GM23338 (cell line): ENCODE results near the gene CPSF7.

ENCODE experiments used
- CREB1 ChIP-seq: fragments of 250-450 bp; sonication (Bioruptor Pico); IDR thresholded peaks from 2 replicates; pipeline ENCODE4 v1.5.0; 2020; ENCODE audit warnings: low read depth, mild to moderate bottlenecking, moderate library complexity
- CTCF ChIP-seq, 2 experiments: fragments of 200-600 bp in 1 of 2; sonication (generic) in 1 of 2; conservative IDR thresholded peaks; 2 replicates each; pipeline versions ENCODE4 v1.5.1 to v1.6.1; 2016 to 2017; ENCODE audit warnings: antibody characterized with exemption in 2 of 2, low read depth in 2 of 2, mild to moderate bottlenecking in 2 of 2, moderate library complexity in 1 of 2
- EZH2 ChIP-seq: fragments of 200-600 bp; sonication (generic); IDR thresholded peaks from one replicate; pipeline ENCODE4 v1.8.0; 2017; ENCODE audit warnings: antibody characterized with exemption, mild to moderate bottlenecking, low read depth; ENCODE audit not compliant: unreplicated experiment
- EZH2phosphoT487 ChIP-seq: fragments of 200-600 bp; sonication (generic); IDR thresholded peaks from one replicate; pipeline ENCODE4 v1.8.1; 2018; ENCODE audit warnings: antibody characterized with exemption; ENCODE audit not compliant: unreplicated experiment
- JUNB ChIP-seq: IDR thresholded peaks from one replicate; pipeline ENCODE4 v1.6.1; 2016; ENCODE audit warnings: antibody characterized with exemption; ENCODE audit not compliant: unreplicated experiment
- POLR2AphosphoS5 ChIP-seq: IDR thresholded peaks from 2 replicates; pipeline ENCODE4 v1.6.1; 2016; ENCODE audit warnings: antibody characterized with exemption, low read depth
- STAT1 ChIP-seq: IDR thresholded peaks from one replicate; pipeline ENCODE4 v1.6.1; 2016; ENCODE audit warnings: antibody characterized with exemption; ENCODE audit not compliant: unreplicated experiment

- no peak for TF ChIP-seq CTCF (conservative IDR thresholded peaks at IDR 0.05; ENCODE audit: low read depth in 2 of 2)
- TF ChIP-seq EZH2phosphoT487, result no peak
- no peak for TF ChIP-seq EZH2
- no peak for TF ChIP-seq JUNB
- TF ChIP-seq POLR2AphosphoS5, result no peak
- TF ChIP-seq CREB1, result no peak
- TF ChIP-seq STAT1, result no peak
Measured at GRCh38 chr11:61406067-61406466, 23.7 kb downstream of the CPSF7 start.
